Peyer's patch (tissue), 4 donors: Measurements from ENCODE around the gene SPIB. TPM values are rescaled to one million over a fixed set of nuclear protein-coding genes. Genes with fewer than 3 reads are reported as not detected.

Source experiments
- DNase-seq, 3 donors: peaks; one replicate each; pipeline ENCODE4 v3.0.0-alpha.2; 2017 to 2019
- H3K27ac ChIP-seq, 4 donors: fragments of 200-600 bp; sonication (generic); one replicate each; pipeline ENCODE4 v1.5.1; 2016 to 2019
- H3K27me3 ChIP-seq, 2 donors: fragments of 200-600 bp; sonication (generic); one replicate each; pipeline ENCODE4 v1.5.1; 2019
- H3K36me3 ChIP-seq, 3 donors: fragments of 200-600 bp; sonication (generic); one replicate each; pipeline ENCODE4 v1.5.1; 2016 to 2019
- H3K4me1 ChIP-seq, 4 donors: fragments of 200-600 bp; sonication (generic); one replicate each; pipeline ENCODE4 v1.5.1; 2016 to 2019
- H3K4me3 ChIP-seq, 4 donors: fragments of 200-600 bp; sonication (generic); 1 replicate in 3 of 4; 2 replicates in 1 of 4; pipeline ENCODE4 v1.5.1; 2016 to 2019; ENCODE audit warnings: mild to moderate bottlenecking in 1 of 4
- H3K9me3 ChIP-seq, 4 donors: fragments of 200-600 bp; sonication (generic); one replicate each; pipeline ENCODE4 v1.5.1; 2016 to 2019; ENCODE audit warnings: mild to moderate bottlenecking in 1 of 4
- POLR2A ChIP-seq, 2 donors: fragments of 450-650 bp; IDR thresholded peaks; one replicate each; pipeline ENCODE4 v1.5.1; 2017; ENCODE audit warnings: antibody characterized with exemption in 2 of 2, mild to moderate bottlenecking in 2 of 2, moderate library complexity in 2 of 2
- total RNA-seq, 4 donors: library from RNA; depleted of rRNA; stranded (reverse); fragments of >200 nt; gene quantifications; one replicate each; pipeline ENCODE4 v1.1.0, GENCODE V29; 2016
- TF ChIP-seq, protein P1 (sequence below), 6 experiments: fragments of 450-650 bp in 4 of 6; fragments of 200-600 bp in 2 of 6; sonication (generic) in 1 of 6; IDR thresholded peaks; one replicate each; pipeline ENCODE4 v1.5.1; 2017 to 2019; ENCODE audit warnings: antibody characterized with exemption in 6 of 6, mild to moderate bottlenecking in 3 of 6, moderate library complexity in 1 of 6

Gene SPIB
- total RNA-seq, 4 donors from 2014 or later, result 20.3 to 62.7 (median 24.4) TPM

- TF ChIP-seq, protein P1, sequence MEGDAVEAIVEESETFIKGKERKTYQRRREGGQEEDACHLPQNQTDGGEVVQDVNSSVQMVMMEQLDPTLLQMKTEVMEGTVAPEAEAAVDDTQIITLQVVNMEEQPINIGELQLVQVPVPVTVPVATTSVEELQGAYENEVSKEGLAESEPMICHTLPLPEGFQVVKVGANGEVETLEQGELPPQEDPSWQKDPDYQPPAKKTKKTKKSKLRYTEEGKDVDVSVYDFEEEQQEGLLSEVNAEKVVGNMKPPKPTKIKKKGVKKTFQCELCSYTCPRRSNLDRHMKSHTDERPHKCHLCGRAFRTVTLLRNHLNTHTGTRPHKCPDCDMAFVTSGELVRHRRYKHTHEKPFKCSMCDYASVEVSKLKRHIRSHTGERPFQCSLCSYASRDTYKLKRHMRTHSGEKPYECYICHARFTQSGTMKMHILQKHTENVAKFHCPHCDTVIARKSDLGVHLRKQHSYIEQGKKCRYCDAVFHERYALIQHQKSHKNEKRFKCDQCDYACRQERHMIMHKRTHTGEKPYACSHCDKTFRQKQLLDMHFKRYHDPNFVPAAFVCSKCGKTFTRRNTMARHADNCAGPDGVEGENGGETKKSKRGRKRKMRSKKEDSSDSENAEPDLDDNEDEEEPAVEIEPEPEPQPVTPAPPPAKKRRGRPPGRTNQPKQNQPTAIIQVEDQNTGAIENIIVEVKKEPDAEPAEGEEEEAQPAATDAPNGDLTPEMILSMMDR (IDR thresholded peaks at IDR 0.05), result no peak
- TF ChIP-seq POLR2A (IDR thresholded peaks at IDR 0.05), result no peak
- no peaks in the 10 kb centered on the region for H3K36me3 ChIP-seq
- DNase-seq, result no peak
- no peaks in the 10 kb centered on the region for H3K9me3 ChIP-seq
- H3K27ac ChIP-seq, result no peak overlapping the region
- H3K27me3 ChIP-seq, result no peaks in the 10 kb centered on the region
- no peak overlapping the region for H3K4me3 ChIP-seq
- H3K4me1 ChIP-seq, result no peaks in the 10 kb centered on the region
These were observed 32.4 kb downstream of the SPIB start for GRCh38 chr19:50451223-50451534.

GRCh38 chr19:50453243-50453642 is 34.5 kb downstream of the SPIB start:
- H3K4me3 ChIP-seq, result no peak overlapping the region
- no peak for DNase-seq
- TF ChIP-seq, protein P1 (IDR thresholded peaks at IDR 0.05), result no peak
- no peak for TF ChIP-seq POLR2A (IDR thresholded peaks at IDR 0.05)
- H3K9me3 ChIP-seq, result no peaks in the 10 kb centered on the region
- H3K4me1 ChIP-seq, result no peaks in the 10 kb centered on the region
- H3K27ac ChIP-seq, result no peak overlapping the region
- no peaks in the 10 kb centered on the region for H3K27me3 ChIP-seq
- H3K36me3 ChIP-seq, result no peaks in the 10 kb centered on the region

- no peaks in the 10 kb centered on the region for H3K36me3 ChIP-seq
- no peak overlapping the region for H3K27ac ChIP-seq
- no peak overlapping the region for H3K4me3 ChIP-seq
- TF ChIP-seq, protein P1 (IDR thresholded peaks at IDR 0.05), result no peak
- no peak for TF ChIP-seq POLR2A (IDR thresholded peaks at IDR 0.05)
- H3K27me3 ChIP-seq, result no peaks in the 10 kb centered on the region
- peaks cover 0 to 7% (median 0%) of the 10 kb centered on the region in 4 donors for H3K4me1 ChIP-seq
- DNase-seq, result no peak
- no peaks in the 10 kb centered on the region for H3K9me3 ChIP-seq
These were observed 37.3 kb downstream of the SPIB start for GRCh38 chr19:50455992-50456391.

DNA sequence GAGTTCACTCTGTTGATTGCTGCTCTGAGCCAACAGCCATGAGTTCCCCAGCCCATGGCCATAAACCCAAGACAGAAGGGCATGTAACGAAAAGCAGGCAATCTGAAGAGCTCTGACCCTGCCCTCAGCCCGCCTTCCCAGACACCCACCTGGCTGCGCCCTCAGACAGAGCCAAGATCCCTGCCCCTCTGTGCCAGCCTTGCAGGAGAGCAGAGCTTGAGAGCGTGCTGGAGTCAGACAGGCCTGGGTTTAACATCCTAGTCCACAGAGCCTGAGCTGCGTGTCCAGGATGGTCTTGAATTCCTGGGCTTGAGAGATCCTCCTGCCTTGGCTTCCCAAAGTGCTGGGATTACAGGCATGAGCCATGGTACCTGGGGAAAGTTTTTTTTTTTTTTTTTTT is 38.6 kb downstream of the SPIB start:
- H3K4me1 ChIP-seq, result peaks cover 0 to 7% (median 0%) of the 10 kb centered on the region in 4 donors
- no peak overlapping the region for H3K4me3 ChIP-seq
- H3K27ac ChIP-seq, result no peak overlapping the region
- DNase-seq, result no peak
- H3K36me3 ChIP-seq, result no peaks in the 10 kb centered on the region
- no peak for TF ChIP-seq POLR2A (IDR thresholded peaks at IDR 0.05)
- TF ChIP-seq, protein P1 (IDR thresholded peaks at IDR 0.05), result no peak
- no peaks in the 10 kb centered on the region for H3K9me3 ChIP-seq
- no peaks in the 10 kb centered on the region for H3K27me3 ChIP-seq

GRCh38 chr19:50458396-50459066 is 39.8 kb downstream of the SPIB start:
- Histone ChIP-seq H3K9me3 (no peaks in the 10 kb centered on the region), H3K27ac (no peak overlapping the region), H3K27me3 (no peaks in the 10 kb centered on the region), H3K4me1 (peaks cover 0 to 7% (median 0%) of the 10 kb centered on the region in 4 donors), H3K36me3 (no peaks in the 10 kb centered on the region), H3K4me3 (no peak overlapping the region)
- no peak for DNase-seq
- TF ChIP-seq, protein P1 (IDR thresholded peaks at IDR 0.05), result no peak
- no peak for TF ChIP-seq POLR2A (IDR thresholded peaks at IDR 0.05)

DNA sequence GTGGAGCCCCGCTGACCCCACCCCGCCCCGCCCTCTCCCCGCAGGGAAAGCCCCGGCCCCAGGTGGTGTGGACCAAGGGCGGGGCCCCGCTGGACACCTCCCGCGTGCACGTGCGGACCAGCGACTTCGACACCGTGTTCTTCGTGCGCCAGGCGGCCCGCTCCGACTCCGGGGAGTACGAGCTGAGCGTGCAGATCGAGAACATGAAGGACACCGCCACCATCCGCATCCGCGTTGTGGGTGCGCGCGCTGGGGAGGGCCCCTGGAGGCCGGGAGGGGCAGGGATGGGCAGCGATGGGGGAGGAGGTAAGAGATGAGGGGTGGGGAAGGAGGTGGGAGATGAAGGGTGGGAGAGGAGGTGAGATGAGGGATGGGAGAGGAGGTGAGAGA is 40.3 kb downstream of the SPIB start:
- no peak for DNase-seq
- Histone ChIP-seq H3K36me3 (no peaks in the 10 kb centered on the region), H3K27me3 (no peaks in the 10 kb centered on the region), H3K4me3 (no peak overlapping the region), H3K4me1 (peaks cover 0 to 7% (median 0%) of the 10 kb centered on the region in 4 donors), H3K27ac (no peak overlapping the region), H3K9me3 (no peaks in the 10 kb centered on the region)
- TF ChIP-seq, protein P1 (IDR thresholded peaks at IDR 0.05), result no peak
- no peak for TF ChIP-seq POLR2A (IDR thresholded peaks at IDR 0.05)
